PC-9 (cell line): ENCODE results near the gene KLHL14.

Experiments used
- CTCF ChIP-seq: fragments of 200-600 bp; sonication (generic); conservative IDR thresholded peaks from 2 replicates; pipeline ENCODE4 v1.6.1; 2017; ENCODE audit warnings: mixed run types, antibody characterized with exemption, mild to moderate bottlenecking, moderate library complexity
- EZH2 ChIP-seq: fragments of 200-600 bp; sonication (generic); IDR thresholded peaks from 2 replicates; pipeline ENCODE4 v1.8.0; 2017; ENCODE audit warnings: antibody characterized with exemption, low read depth

- TF ChIP-seq CTCF (no peak), EZH2 (no peak)
These were observed 74.7 kb downstream of the KLHL14 start for GRCh38 chr18:32698153-32698552.
